HEK293T (cell line): ENCODE measurements around the gene CTPS2.
"Not testable (repeated sequence)": the region's sequence is repeated elsewhere in the genome, so short reads cannot be mapped to it uniquely, and the experiment has no call there.

Experiments used
- CTCF ChIA-PET: fragments of 350-600 bp; formaldehyde crosslinking; extraction: SDS; loops from one replicate; lab custom pipeline; 2021; ENCODE audit warnings: antibody characterized with exemption, inconsistent platforms; lab: Yijun Ruan, JAX
- POLR2A ChIA-PET: fragments of 350-600 bp; formaldehyde crosslinking; extraction: SDS; loops from one replicate; lab custom pipeline; 2020; ENCODE audit warnings: antibody characterized with exemption, inconsistent platforms; lab: Yijun Ruan, JAX
- DNase-seq: peaks from one replicate; pipeline ENCODE4 v3.0.0; 2012; ENCODE audit warnings: mixed read lengths; ENCODE audit errors: extremely low spot score
- ARNT ChIP-seq: fragments of 450-650 bp; IDR thresholded peaks from 2 replicates; pipeline ENCODE4 v1.6.1; 2017; ENCODE audit warnings: mild to moderate bottlenecking
- BHLHE40 ChIP-seq: fragments of 450-650 bp; IDR thresholded peaks from 2 replicates; pipeline ENCODE4 v1.6.1; 2016; ENCODE audit warnings: mild to moderate bottlenecking, moderate library complexity, borderline replicate concordance
- CTBP1 ChIP-seq: fragments of 450-650 bp; IDR thresholded peaks from 2 replicates; pipeline ENCODE4 v1.6.1; 2016; ENCODE audit warnings: borderline replicate concordance
- ELF4 ChIP-seq: fragments of 450-650 bp; IDR thresholded peaks from 2 replicates; pipeline ENCODE4 v1.6.1; 2017; ENCODE audit warnings: antibody characterized with exemption
- FOXA1 ChIP-seq: fragments of 450-650 bp; IDR thresholded peaks from 2 replicates; pipeline ENCODE4 v1.6.1; 2016; ENCODE audit warnings: mild to moderate bottlenecking
- FOXK2 ChIP-seq: fragments of 450-650 bp; IDR thresholded peaks from 2 replicates; pipeline ENCODE4 v1.6.1; 2016; ENCODE audit warnings: mild to moderate bottlenecking
- FOXM1 ChIP-seq: fragments of 450-650 bp; IDR thresholded peaks from 2 replicates; pipeline ENCODE4 v1.6.1; 2017; ENCODE audit warnings: mild to moderate bottlenecking, borderline replicate concordance
- HDGF ChIP-seq: fragments of 450-650 bp; IDR thresholded peaks from 2 replicates; pipeline ENCODE4 v1.6.1; 2017; ENCODE audit warnings: antibody characterized with exemption, borderline replicate concordance
- L3MBTL2 ChIP-seq: fragments of 450-650 bp; conservative IDR thresholded peaks from 2 replicates; pipeline ENCODE4 v1.6.1; 2016; ENCODE audit warnings: mild to moderate bottlenecking
- LEF1 ChIP-seq: fragments of 450-650 bp; IDR thresholded peaks from 2 replicates; pipeline ENCODE4 v1.6.1; 2017; ENCODE audit warnings: mild to moderate bottlenecking, borderline replicate concordance
- NFRKB ChIP-seq: fragments of 450-650 bp; IDR thresholded peaks from 2 replicates; pipeline ENCODE4 v1.6.1; 2016; ENCODE audit warnings: mild to moderate bottlenecking, moderate library complexity
- PKNOX1 ChIP-seq: fragments of 450-650 bp; IDR thresholded peaks from 2 replicates; pipeline ENCODE4 v1.6.1; 2016
- SP1 ChIP-seq: fragments of 450-650 bp; IDR thresholded peaks from 2 replicates; pipeline ENCODE4 v1.6.1; 2017
- SUZ12 ChIP-seq: fragments of 450-650 bp; IDR thresholded peaks from 2 replicates; pipeline ENCODE4 v1.6.1; 2016; ENCODE audit warnings: mild to moderate bottlenecking
- TARDBP ChIP-seq: fragments of 450-650 bp; IDR thresholded peaks from 2 replicates; pipeline ENCODE4 v1.6.1; 2016
- ZNF384 ChIP-seq: fragments of 450-650 bp; IDR thresholded peaks from 2 replicates; pipeline ENCODE4 v1.6.1; 2016

The CTPS2 gene

GRCh38 chrX:16712548-16713155, at the start of gene CTPS2:
TSS of gene CTPS2 (minus strand) at chrX:16712669. CDS start at chrX:16702902, 9,767 bp downstream.
- TF ChIP-seq SUZ12 (no peak), ZNF384 (peak; percentile 58; the same call in 1 of the 2 replicates), L3MBTL2 (peak; percentile 37)
- peak; percentile 62 for DNase-seq
- POLR2A ChIA-PET = interaction anchor here (0.6 to 3.7 kb wide), 6 partner anchors 8 to 229 kb away, joined by 3 to 23 read pairs (median 5); partner anchors contain the start of gene SYAP1
- CTCF ChIA-PET = interaction anchor here (0.7 kb wide), 2 partner anchors 64 to 287 kb away, joined by 3 to 5 read pairs; no protein-coding TSS in a partner anchor

- CTCF ChIA-PET, POLR2A ChIA-PET: not testable (repeated sequence)
These were observed 49.0 kb upstream of the CTPS2 start for GRCh38 chrX:16761500-16761899.

GRCh38 chrX:16756724-16757123, 44.3 kb upstream of the CTPS2 start:
- TF ChIP-seq HDGF (no peak), TARDBP (no peak), LEF1 (no peak)
- no peak for DNase-seq
- ChIA-PET CTCF (no interaction called here), POLR2A (interaction anchor here (1.2 kb wide), 1 partner anchor 37 kb away, joined by 8 read pairs; the partner anchor contains the start of gene SYAP1)

More at GRCh38 chrX:16761500-16761899, 49.0 kb upstream of the CTPS2 start:
- DNase-seq = not testable (repeated sequence)

GRCh38 chrX:16754019-16754418, 41.5 kb upstream of the CTPS2 start:
- ChIA-PET POLR2A (no interaction called here), CTCF (no interaction called here)
- no peak for DNase-seq
- TF ChIP-seq TARDBP (no peak), SP1 (no peak), FOXK2 (no peak), ZNF384 (no peak), FOXM1 (no peak), FOXA1 (no peak), SUZ12 (no peak), PKNOX1 (no peak), HDGF (no peak), BHLHE40 (no peak), L3MBTL2 (no peak), ELF4 (no peak), NFRKB (no peak), LEF1 (no peak)

GRCh38 chrX:16750136-16750535, 37.7 kb upstream of the CTPS2 start:
- ChIA-PET POLR2A (interaction anchor here (0.6 kb wide), 1 partner anchor 9 kb away, joined by 3 read pairs; no protein-coding TSS in a partner anchor), CTCF (interaction anchor here (0.7 kb wide), 1 partner anchor 1336 kb away, joined by 9 read pairs; no protein-coding TSS in a partner anchor)
- TF ChIP-seq ELF4 (no peak), NFRKB (no peak), ZNF384 (no peak), SP1 (no peak), PKNOX1 (no peak), FOXM1 (no peak), TARDBP (no peak), FOXK2 (no peak), L3MBTL2 (no peak), BHLHE40 (no peak), SUZ12 (no peak)
- no peak for DNase-seq

GRCh38 chrX:16748425-16748824, 36.0 kb upstream of the CTPS2 start:
- no peak for DNase-seq
- POLR2A ChIA-PET = no interaction called here
- TF ChIP-seq NFRKB (no peak), CTBP1 (no peak), FOXM1 (no peak), PKNOX1 (no peak), SUZ12 (no peak), L3MBTL2 (no peak), TARDBP (no peak), ARNT (no peak), HDGF (no peak), ZNF384 (no peak)
- CTCF ChIA-PET = no interaction called here

- CTCF ChIA-PET = no interaction called here
- DNase-seq = no peak
- POLR2A ChIA-PET = no interaction called here
- TF ChIP-seq FOXK2 (no peak), FOXM1 (no peak), CTBP1 (no peak), SUZ12 (no peak), ELF4 (no peak), FOXA1 (no peak), TARDBP (no peak), LEF1 (no peak), NFRKB (no peak), ARNT (no peak), ZNF384 (no peak), BHLHE40 (no peak), L3MBTL2 (no peak), SP1 (no peak), HDGF (no peak), PKNOX1 (no peak)
These were observed 33.2 kb upstream of the CTPS2 start for GRCh38 chrX:16745659-16746058.
